K562 (cell line): ENCODE measurements around the gene POGLUT2. TPM values are rescaled to one million over a fixed set of nuclear protein-coding genes. Genes with fewer than 3 reads are reported as not detected.

Experiments
- ELF2 ChIP-seq: fragments of 250-450 bp; sonication (Bioruptor Pico); IDR thresholded peaks from 2 replicates; pipeline ENCODE4 v1.5.0; 2021; ENCODE audit warnings: mild to moderate bottlenecking
- EZH2 ChIP-seq: IDR thresholded peaks from 2 replicates; pipeline ENCODE4 v1.6.1; 2012; ENCODE audit warnings: low read depth, mild to moderate bottlenecking, inconsistent platforms, low read length, borderline replicate concordance
- FOS ChIP-seq: IDR thresholded peaks from 3 replicates; pipeline ENCODE4 v1.6.1; 2011; ENCODE audit not compliant: insufficient read length; ENCODE audit errors: extremely low read depth
- GTF2F1 ChIP-seq: IDR thresholded peaks from 2 replicates; pipeline ENCODE4 v1.6.1; 2011; ENCODE audit warnings: low read depth, low read length, improper control_type of control experiment
- HDAC2 ChIP-seq: fragments of 450-650 bp; IDR thresholded peaks from 2 replicates; pipeline ENCODE4 v1.6.1; 2016; ENCODE audit warnings: mild to moderate bottlenecking
- JUN ChIP-seq, 2 experiments: sonication (generic) in 1 of 2; formaldehyde crosslinking in 1 of 2; IDR thresholded peaks; 2 replicates each; pipeline versions ENCODE4 v1.6.1 to v1.8.0; 2012 to 2022; ENCODE audit warnings: borderline replicate concordance in 2 of 2, mild to moderate bottlenecking in 2 of 2, improper control_type of control experiment in 1 of 2, low read depth in 1 of 2, low read length in 1 of 2, missing genetic modification reagents in 1 of 2
- NFIX ChIP-seq: fragments of 250-450 bp; sonication (Bioruptor Pico); IDR thresholded peaks from 2 replicates; pipeline ENCODE4 v1.4.0; 2020; ENCODE audit warnings: low read depth, mild to moderate bottlenecking, moderate library complexity
- PHF8 ChIP-seq: fragments of 200-600 bp; sonication (generic); IDR thresholded peaks from 2 replicates; pipeline ENCODE4 v1.6.1; 2012; ENCODE audit warnings: mixed run types, mild to moderate bottlenecking, inconsistent platforms, low read length, moderate library complexity, borderline replicate concordance
- SAFB ChIP-seq: fragments of 200-400 bp; formaldehyde crosslinking; IDR thresholded peaks from 2 replicates; pipeline ENCODE4 v1.6.1; 2017; ENCODE audit warnings: low read depth, low read length, borderline replicate concordance
- SMAD1 ChIP-seq: fragments of 150-350 bp; IDR thresholded peaks from 2 replicates; pipeline ENCODE4 v1.6.1; 2014; ENCODE audit warnings: low read length, low read depth; ENCODE audit not compliant: partially characterized antibody
- TAF7 ChIP-seq: fragments of 450-650 bp; IDR thresholded peaks from 2 replicates; pipeline ENCODE4 v1.6.1; 2016; ENCODE audit warnings: missing genetic modification characterization, missing compliant biosample characterization
- ZBED1 ChIP-seq: IDR thresholded peaks from 2 replicates; pipeline ENCODE4 v1.6.1; 2014
- ZC3H8 ChIP-seq: fragments of 450-650 bp; IDR thresholded peaks from 2 replicates; pipeline ENCODE4 v1.6.1; 2017
- ZFP1 ChIP-seq: fragments of 450-650 bp; formaldehyde crosslinking; IDR thresholded peaks from 2 replicates; pipeline ENCODE4 v1.4.0; 2020; ENCODE audit warnings: mild to moderate bottlenecking, mixed read lengths
- ZNF584 ChIP-seq: fragments of 200-800 bp; sonication (Bioruptor generic); IDR thresholded peaks from 2 replicates; pipeline ENCODE4 v1.6.1; 2016; ENCODE audit warnings: low read depth, mild to moderate bottlenecking, missing genetic modification characterization, missing compliant biosample characterization
- ZNF707 ChIP-seq: fragments of 250-450 bp; sonication (Bioruptor Pico); conservative IDR thresholded peaks from 2 replicates; pipeline ENCODE4 v1.8.0; 2022; ENCODE audit warnings: inconsistent platforms, mild to moderate bottlenecking, moderate library complexity
- ZNF764 ChIP-seq: fragments of 250-450 bp; sonication (Bioruptor Pico); IDR thresholded peaks from 2 replicates; pipeline ENCODE4 v1.4.0; 2020; ENCODE audit warnings: low read depth, mild to moderate bottlenecking, moderate library complexity
- polyA plus RNA-seq, 8 experiments: library from polyadenylated mRNA; depleted of rRNA in 4 of 8; stranded (reverse) in 5 of 8; unstranded in 3 of 8; fragments of >200 nt; fragmentation: Nextera tagmentation in 2 of 8; fragmentation: Illumina TruSeq in 1 of 8; extraction: Ambion mirVana in 2 of 8; extraction: Trizol in 1 of 8; gene quantifications; 2 replicates each; pipeline versions ENCODE4 v1.2.1 to v1.2.3, GENCODE V29; 2011 to 2014; ENCODE audit warnings: inconsistent platforms in 1 of 8, missing spikeins in 1 of 8
- total RNA-seq, 7 experiments: library from RNA; depleted of rRNA in 6 of 7; stranded (reverse); fragments of >200 nt in 6 of 7; fragmentation: Illumina TruSeq in 2 of 7; extraction: Trizol in 2 of 7; gene quantifications; 2 replicates each; pipeline versions ENCODE4 v1.2.1 to v1.2.3, GENCODE V29; 2011 to 2021; ENCODE audit warnings: low replicate concordance in 1 of 7
- TF ChIP-seq, protein P1 (sequence below): fragments of 250-450 bp; sonication (Bioruptor Pico); IDR thresholded peaks from 2 replicates; pipeline ENCODE4 v1.9.0; 2021; ENCODE audit warnings: mild to moderate bottlenecking, inconsistent platforms
- TF ChIP-seq, protein P2 (sequence below): sonication (generic); formaldehyde crosslinking; IDR thresholded peaks from 2 replicates; pipeline ENCODE4 v1.8.0; 2023; ENCODE audit warnings: mild to moderate bottlenecking, missing genetic modification reagents
- TF ChIP-seq, protein P3 (sequence below), 2 experiments: fragments of 450-650 bp in 1 of 2; sonication (generic) in 1 of 2; formaldehyde crosslinking; conservative IDR thresholded peaks; 2 replicates each; pipeline versions ENCODE4 v1.4.0 to v1.8.1; 2020 to 2022; ENCODE audit warnings: mild to moderate bottlenecking in 1 of 2, missing genetic modification reagents in 1 of 2
- TF ChIP-seq, protein P4 (sequence below): sonication (generic); formaldehyde crosslinking; IDR thresholded peaks from 2 replicates; pipeline ENCODE4 v1.5.0; 2020; ENCODE audit warnings: missing genetic modification reagents
- TF ChIP-seq, protein P5 (sequence below): fragments of 450-650 bp; IDR thresholded peaks from 2 replicates; pipeline ENCODE4 v1.6.1; 2017; ENCODE audit warnings: mild to moderate bottlenecking, moderate library complexity

Gene POGLUT2
- total and polyA plus RNA-seq, 9 of the 15 experiments (the other 6 are each of a cell fraction or from before 2014, with no cell fraction given): 3.8 to 11.8 (median 10.8) TPM

DNA sequence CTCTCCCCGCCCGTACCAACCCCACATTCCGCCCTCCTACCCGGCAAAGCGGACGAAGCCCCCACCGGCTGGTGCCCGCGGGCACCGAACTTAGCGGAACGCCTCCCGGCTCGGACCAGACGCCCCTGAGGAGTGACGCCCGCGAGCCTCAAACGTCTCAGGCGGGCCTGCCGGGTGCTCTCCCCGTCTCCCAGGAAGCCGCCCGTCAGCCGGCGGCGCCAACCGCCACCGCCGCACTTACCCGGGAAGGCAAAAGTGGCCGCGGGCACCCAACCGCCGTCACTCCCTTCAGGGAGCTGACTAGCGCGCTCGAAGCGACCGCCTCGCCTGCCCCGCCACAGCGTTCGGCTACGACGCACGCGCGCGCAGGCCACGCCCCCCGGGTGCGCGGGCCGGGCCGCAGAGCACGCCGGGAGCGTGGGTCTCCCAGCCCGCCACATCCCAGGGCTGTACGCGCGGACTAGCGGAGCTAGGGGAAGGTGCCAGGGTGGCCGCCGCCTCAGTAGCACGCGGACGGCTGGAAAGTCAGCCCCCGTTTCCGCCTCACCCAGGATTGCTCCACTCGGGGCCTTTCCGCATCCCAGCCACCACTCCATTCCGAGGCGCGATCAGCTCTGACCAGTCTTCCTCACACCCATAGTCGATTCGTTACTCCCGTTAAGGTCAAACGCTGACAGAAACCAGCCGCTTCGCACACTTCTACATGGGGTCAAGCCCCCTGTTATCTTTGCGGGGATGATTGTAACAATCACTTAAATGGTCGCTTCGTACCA, 25.1 kb downstream of the POGLUT2 start, which contains the start of gene TEX30 (continued):
- TF ChIP-seq, protein P1, sequence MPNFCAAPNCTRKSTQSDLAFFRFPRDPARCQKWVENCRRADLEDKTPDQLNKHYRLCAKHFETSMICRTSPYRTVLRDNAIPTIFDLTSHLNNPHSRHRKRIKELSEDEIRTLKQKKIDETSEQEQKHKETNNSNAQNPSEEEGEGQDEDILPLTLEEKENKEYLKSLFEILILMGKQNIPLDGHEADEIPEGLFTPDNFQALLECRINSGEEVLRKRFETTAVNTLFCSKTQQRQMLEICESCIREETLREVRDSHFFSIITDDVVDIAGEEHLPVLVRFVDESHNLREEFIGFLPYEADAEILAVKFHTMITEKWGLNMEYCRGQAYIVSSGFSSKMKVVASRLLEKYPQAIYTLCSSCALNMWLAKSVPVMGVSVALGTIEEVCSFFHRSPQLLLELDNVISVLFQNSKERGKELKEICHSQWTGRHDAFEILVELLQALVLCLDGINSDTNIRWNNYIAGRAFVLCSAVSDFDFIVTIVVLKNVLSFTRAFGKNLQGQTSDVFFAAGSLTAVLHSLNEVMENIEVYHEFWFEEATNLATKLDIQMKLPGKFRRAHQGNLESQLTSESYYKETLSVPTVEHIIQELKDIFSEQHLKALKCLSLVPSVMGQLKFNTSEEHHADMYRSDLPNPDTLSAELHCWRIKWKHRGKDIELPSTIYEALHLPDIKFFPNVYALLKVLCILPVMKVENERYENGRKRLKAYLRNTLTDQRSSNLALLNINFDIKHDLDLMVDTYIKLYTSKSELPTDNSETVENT: 0 out of 2 replicates have a peak, but pooled peaks have one; percentile 36
- TF ChIP-seq, protein P2, sequence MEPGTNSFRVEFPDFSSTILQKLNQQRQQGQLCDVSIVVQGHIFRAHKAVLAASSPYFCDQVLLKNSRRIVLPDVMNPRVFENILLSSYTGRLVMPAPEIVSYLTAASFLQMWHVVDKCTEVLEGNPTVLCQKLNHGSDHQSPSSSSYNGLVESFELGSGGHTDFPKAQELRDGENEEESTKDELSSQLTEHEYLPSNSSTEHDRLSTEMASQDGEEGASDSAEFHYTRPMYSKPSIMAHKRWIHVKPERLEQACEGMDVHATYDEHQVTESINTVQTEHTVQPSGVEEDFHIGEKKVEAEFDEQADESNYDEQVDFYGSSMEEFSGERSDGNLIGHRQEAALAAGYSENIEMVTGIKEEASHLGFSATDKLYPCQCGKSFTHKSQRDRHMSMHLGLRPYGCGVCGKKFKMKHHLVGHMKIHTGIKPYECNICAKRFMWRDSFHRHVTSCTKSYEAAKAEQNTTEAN: no peak
- no peak for TF ChIP-seq GTF2F1
- no peak for TF ChIP-seq ZNF764 (CRISPR knock-in tag)
- TF ChIP-seq NFIX (CRISPR knock-in tag): no peak
- no peak for TF ChIP-seq HDAC2
- no peak for TF ChIP-seq ZNF584
- no peak for TF ChIP-seq SAFB
- TF ChIP-seq ZNF707 (CRISPR knock-in tag): no peak
- TF ChIP-seq TAF7 (tag): 0 out of 2 replicates have a peak, but pooled peaks have one; percentile 19
- no peak for TF ChIP-seq SMAD1
- TF ChIP-seq ELF2: no peak
- TF ChIP-seq, protein P3, sequence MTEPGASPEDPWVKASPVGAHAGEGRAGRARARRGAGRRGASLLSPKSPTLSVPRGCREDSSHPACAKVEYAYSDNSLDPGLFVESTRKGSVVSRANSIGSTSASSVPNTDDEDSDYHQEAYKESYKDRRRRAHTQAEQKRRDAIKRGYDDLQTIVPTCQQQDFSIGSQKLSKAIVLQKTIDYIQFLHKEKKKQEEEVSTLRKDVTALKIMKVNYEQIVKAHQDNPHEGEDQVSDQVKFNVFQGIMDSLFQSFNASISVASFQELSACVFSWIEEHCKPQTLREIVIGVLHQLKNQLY (CRISPR knock-in tag; conservative IDR thresholded peaks at IDR 0.05): no peak
- TF ChIP-seq ZBED1: no peak
- TF ChIP-seq EZH2: no peak
- peak; percentile 92; the same call in 1 of the 2 replicates for TF ChIP-seq PHF8
- no peak for TF ChIP-seq ZFP1 (CRISPR knock-in tag)
- TF ChIP-seq ZC3H8: no peak
- TF ChIP-seq, protein P4, sequence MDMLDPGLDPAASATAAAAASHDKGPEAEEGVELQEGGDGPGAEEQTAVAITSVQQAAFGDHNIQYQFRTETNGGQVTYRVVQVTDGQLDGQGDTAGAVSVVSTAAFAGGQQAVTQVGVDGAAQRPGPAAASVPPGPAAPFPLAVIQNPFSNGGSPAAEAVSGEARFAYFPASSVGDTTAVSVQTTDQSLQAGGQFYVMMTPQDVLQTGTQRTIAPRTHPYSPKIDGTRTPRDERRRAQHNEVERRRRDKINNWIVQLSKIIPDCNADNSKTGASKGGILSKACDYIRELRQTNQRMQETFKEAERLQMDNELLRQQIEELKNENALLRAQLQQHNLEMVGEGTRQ: no peak
- TF ChIP-seq FOS: no peak
- TF ChIP-seq, protein P5, sequence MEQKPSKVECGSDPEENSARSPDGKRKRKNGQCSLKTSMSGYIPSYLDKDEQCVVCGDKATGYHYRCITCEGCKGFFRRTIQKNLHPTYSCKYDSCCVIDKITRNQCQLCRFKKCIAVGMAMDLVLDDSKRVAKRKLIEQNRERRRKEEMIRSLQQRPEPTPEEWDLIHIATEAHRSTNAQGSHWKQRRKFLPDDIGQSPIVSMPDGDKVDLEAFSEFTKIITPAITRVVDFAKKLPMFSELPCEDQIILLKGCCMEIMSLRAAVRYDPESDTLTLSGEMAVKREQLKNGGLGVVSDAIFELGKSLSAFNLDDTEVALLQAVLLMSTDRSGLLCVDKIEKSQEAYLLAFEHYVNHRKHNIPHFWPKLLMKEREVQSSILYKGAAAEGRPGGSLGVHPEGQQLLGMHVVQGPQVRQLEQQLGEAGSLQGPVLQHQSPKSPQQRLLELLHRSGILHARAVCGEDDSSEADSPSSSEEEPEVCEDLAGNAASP: no peak
- no peak for TF ChIP-seq JUN (IDR thresholded peaks at IDR 0.05; ENCODE audit: borderline replicate concordance, low read depth, low read length)
- 0 out of 2 replicates have a peak, but pooled peaks have one; percentile 35 for TF ChIP-seq JUN (CRISPR knock-in tag; IDR thresholded peaks at IDR 0.05; ENCODE audit: borderline replicate concordance)
